Upper lobe of left lung (tissue), 4 donors: ENCODE data around the gene BCL7B.

ENCODE experiments used
- CTCF ChIP-seq, 6 experiments: fragments of 450-650 bp in 4 of 6; fragments of 200-600 bp in 2 of 6; sonication (generic) in 2 of 6; IDR thresholded peaks; one replicate each; pipeline ENCODE4 v1.5.1; 2016 to 2019; ENCODE audit warnings: antibody characterized with exemption in 6 of 6
- EP300 ChIP-seq, 4 donors: sonication (generic); formaldehyde crosslinking; IDR thresholded peaks; one replicate each; pipeline ENCODE4 v1.5.1; 2017; ENCODE audit warnings: antibody characterized with exemption in 4 of 4, control low read depth in 2 of 4
- POLR2A ChIP-seq, 4 donors: fragments of 450-650 bp; IDR thresholded peaks; one replicate each; pipeline ENCODE4 v1.5.1; 2016 to 2017; ENCODE audit warnings: antibody characterized with exemption in 4 of 4, mild to moderate bottlenecking in 2 of 4
- POLR2AphosphoS5 ChIP-seq, 2 donors: sonication (generic); formaldehyde crosslinking; IDR thresholded peaks; one replicate each; pipeline ENCODE4 v1.5.1; 2017; ENCODE audit warnings: antibody characterized with exemption in 2 of 2

GRCh38 chr7:73572767-73573186 is 15.3 kb upstream of the BCL7B start:
- no peak for TF ChIP-seq POLR2AphosphoS5 (IDR thresholded peaks at IDR 0.05)
- TF ChIP-seq CTCF (IDR thresholded peaks at IDR 0.05): no peak
- no peak for TF ChIP-seq EP300 (IDR thresholded peaks at IDR 0.05)
- TF ChIP-seq POLR2A (IDR thresholded peaks at IDR 0.05): no peak
